ENCODE results near the gene ITGAD. TPM values are rescaled to one million over a fixed set of nuclear protein-coding genes. Genes with fewer than 3 reads are reported as not detected.

ITGAD gene
- total and polyA plus RNA-seq, 2 of the 13 experiments (the other 11 are each of a cell fraction or from before 2014, with no cell fraction given) = not detected

- in situ Hi-C loops (cut with HindIII; ENCODE audit: extremely low pct_ligation_motif_present, low pct_unique_long_range_greater_than_20kb) (loop anchor here (25.0 kb wide), 1 partner anchor 216 kb away; the partner anchor contains the start of genes PYCARD, PYDC1 and TRIM72), intact Hi-C loops (cut with micrococcal nuclease; ENCODE audit: unreplicated experiment) (no loop called here)
- no peak for TF ChIP-seq THYN1 (CRISPR knock-in tag; IDR thresholded peaks at IDR 0.05; ENCODE audit: borderline replicate concordance, low read depth)
- TF ChIP-seq ZNF282 (IDR thresholded peaks at IDR 0.05; ENCODE audit: partially characterized antibody) = no peak
- TF ChIP-seq PHF21A (CRISPR knock-in tag; IDR thresholded peaks at IDR 0.05) = no peak
- TF ChIP-seq HINFP (CRISPR knock-in tag; IDR thresholded peaks at IDR 0.05; ENCODE audit: low read depth) = no peak
- TF ChIP-seq ZNF879 (CRISPR knock-in tag; IDR thresholded peaks at IDR 0.05) = no peak
- no peak for TF ChIP-seq ZNF124 (CRISPR knock-in tag; IDR thresholded peaks at IDR 0.05)
- TF ChIP-seq U2AF1 (optimal IDR thresholded peaks at IDR 0.05; ENCODE audit: low read depth, low read length) = no peak
- no peak for TF ChIP-seq ZSCAN30 (CRISPR knock-in tag; IDR thresholded peaks at IDR 0.05)
- TF ChIP-seq JARID2 (CRISPR knock-in tag; IDR thresholded peaks at IDR 0.05; ENCODE audit: insufficient replicate concordance) = no peak
- FAIRE-seq = no peak
- Histone ChIP-seq H2AFZ (ENCODE audit: low read length) (no peak within 1 kb of the TSS), H3K9ac (ENCODE audit: insufficient read depth, low read depth, low read length) (no peak within 1 kb of the TSS), H3K9me3 (ENCODE audit: low read length) (no peaks in the 10 kb centered on the region), H3K4me3 (replicated peaks in 1 of 3; ENCODE audit: insufficient read depth in 1 of 3, low read depth in 2 of 3, low read length in 3 of 3) (no peak within 1 kb of the TSS), H3K27ac (ENCODE audit: extremely low read length, insufficient read depth, low read length) (no peak within 1 kb of the TSS), H3K36me3 (replicated peaks in 1 of 2; ENCODE audit: control insufficient read depth in 1 of 2, insufficient read depth in 2 of 2, low read length in 2 of 2) (no peaks in the 10 kb centered on the region), H3K27me3 (ENCODE audit: control insufficient read depth in 1 of 2, insufficient read depth in 2 of 2, low read length in 2 of 2) (peaks cover 0 to 14% of the 10 kb centered on the region in 2 experiments; a peak in 4 of 5 replicates), H3K79me2 (ENCODE audit: insufficient read depth, low read length) (no peaks in the 10 kb centered on the region), H3K4me2 (ENCODE audit: low read depth, low read length) (no peak within 1 kb of the TSS), H3K4me1 (ENCODE audit: insufficient read depth, low read length) (no peaks in the 10 kb centered on the region), H4K20me1 (ENCODE audit: insufficient read depth, low read length) (no peaks in the 10 kb centered on the region)
- DNase-seq (ENCODE audit: low spot score) = no peak
- 80% methylated on average over 7 of the region's 7 CpGs for WGBS (ENCODE audit: low lambda C conversion rate)
- ChIA-PET POLR2A (no interaction called here), CTCF (ENCODE audit: low intra/inter-chr PET ratio, low total read pairs) (no interaction called here)
- BruUV-seq (replicated peaks) = no TSS peak
- no peak for ATAC-seq
These were observed 35.1 kb downstream of the ITGAD start, which contains the start of gene COX6A2 for GRCh38 chr16:31428279-31428597. Gene COX6A2 (minus strand): TSS chr16:31428360. CDS start chr16:31428325, 35 bp downstream.

Measured in HepG2 (cell line).